ENCODE data around the gene SULT4A1.
"Not testable (repeated sequence)": the region's sequence is repeated elsewhere in the genome, so short reads cannot be mapped to it uniquely, and the experiment has no call there.

DNA sequence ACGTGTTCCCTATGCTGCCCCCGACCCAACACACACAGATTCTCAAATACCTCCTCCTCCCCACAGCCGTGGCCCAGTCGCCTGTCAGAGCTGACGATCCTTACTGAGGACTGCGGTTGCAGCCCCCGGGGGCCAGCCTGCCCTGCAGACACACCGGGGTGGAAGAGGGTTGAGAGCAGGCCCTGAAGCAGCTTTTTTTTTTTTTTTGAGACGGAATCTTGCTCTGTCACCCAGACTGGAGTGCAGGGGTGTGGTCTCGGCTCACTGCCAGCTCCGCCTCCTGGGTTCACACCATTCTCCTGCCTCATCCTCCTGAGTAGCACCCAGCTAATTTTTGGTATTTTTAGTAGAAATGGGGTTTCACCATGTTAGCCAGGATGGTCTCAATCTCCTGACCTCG, 40.7 kb upstream of the SULT4A1 start:
- TF ChIP-seq CTCF (IDR thresholded peaks at IDR 0.05; ENCODE audit: insufficient read depth, low read length); SPI1 (IDR thresholded peaks at IDR 0.05; ENCODE audit: borderline replicate concordance, low read depth); POLR2AphosphoS5 (IDR thresholded peaks at IDR 0.05; ENCODE audit: low read depth): not testable (repeated sequence)
- TF ChIP-seq, protein P1, sequence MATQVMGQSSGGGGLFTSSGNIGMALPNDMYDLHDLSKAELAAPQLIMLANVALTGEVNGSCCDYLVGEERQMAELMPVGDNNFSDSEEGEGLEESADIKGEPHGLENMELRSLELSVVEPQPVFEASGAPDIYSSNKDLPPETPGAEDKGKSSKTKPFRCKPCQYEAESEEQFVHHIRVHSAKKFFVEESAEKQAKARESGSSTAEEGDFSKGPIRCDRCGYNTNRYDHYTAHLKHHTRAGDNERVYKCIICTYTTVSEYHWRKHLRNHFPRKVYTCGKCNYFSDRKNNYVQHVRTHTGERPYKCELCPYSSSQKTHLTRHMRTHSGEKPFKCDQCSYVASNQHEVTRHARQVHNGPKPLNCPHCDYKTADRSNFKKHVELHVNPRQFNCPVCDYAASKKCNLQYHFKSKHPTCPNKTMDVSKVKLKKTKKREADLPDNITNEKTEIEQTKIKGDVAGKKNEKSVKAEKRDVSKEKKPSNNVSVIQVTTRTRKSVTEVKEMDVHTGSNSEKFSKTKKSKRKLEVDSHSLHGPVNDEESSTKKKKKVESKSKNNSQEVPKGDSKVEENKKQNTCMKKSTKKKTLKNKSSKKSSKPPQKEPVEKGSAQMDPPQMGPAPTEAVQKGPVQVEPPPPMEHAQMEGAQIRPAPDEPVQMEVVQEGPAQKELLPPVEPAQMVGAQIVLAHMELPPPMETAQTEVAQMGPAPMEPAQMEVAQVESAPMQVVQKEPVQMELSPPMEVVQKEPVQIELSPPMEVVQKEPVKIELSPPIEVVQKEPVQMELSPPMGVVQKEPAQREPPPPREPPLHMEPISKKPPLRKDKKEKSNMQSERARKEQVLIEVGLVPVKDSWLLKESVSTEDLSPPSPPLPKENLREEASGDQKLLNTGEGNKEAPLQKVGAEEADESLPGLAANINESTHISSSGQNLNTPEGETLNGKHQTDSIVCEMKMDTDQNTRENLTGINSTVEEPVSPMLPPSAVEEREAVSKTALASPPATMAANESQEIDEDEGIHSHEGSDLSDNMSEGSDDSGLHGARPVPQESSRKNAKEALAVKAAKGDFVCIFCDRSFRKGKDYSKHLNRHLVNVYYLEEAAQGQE (IDR thresholded peaks at IDR 0.05; ENCODE audit: insufficient replicate concordance, low read depth), result not testable (repeated sequence)
